Mesothelial cell of epicardium (in vitro differentiated cells): ENCODE results near the gene FAM217B. TPM values are rescaled to one million over a fixed set of nuclear protein-coding genes. Genes with fewer than 3 reads are reported as not detected.

Source experiments
- DNase-seq, 2 experiments: peaks; one replicate each; pipeline ENCODE4 v3.0.0; 2021; ENCODE audit warnings: low spot score in 2 of 2; ENCODE audit not compliant: unreplicated experiment in 2 of 2
- H3K27ac Mint-ChIP-seq: 2 replicates; pipeline ENCODE4 v1.8.0; 2021; ENCODE audit warnings: mixed read lengths
- H3K27me3 Mint-ChIP-seq: 2 replicates; pipeline ENCODE4 v1.8.0; 2021; ENCODE audit warnings: low read depth, mixed read lengths
- H3K36me3 Mint-ChIP-seq: 2 replicates; pipeline ENCODE4 v1.8.0; 2021; ENCODE audit warnings: mixed read lengths
- H3K4me1 Mint-ChIP-seq: 2 replicates; pipeline ENCODE4 v1.8.0; 2021; ENCODE audit warnings: mixed read lengths
- H3K4me3 Mint-ChIP-seq: 2 replicates; pipeline ENCODE4 v1.8.0; 2021; ENCODE audit warnings: mild to moderate bottlenecking, moderate library complexity, mixed read lengths
- H3K9me3 Mint-ChIP-seq: 2 replicates; pipeline ENCODE4 v1.8.0; 2021; ENCODE audit warnings: mixed read lengths
- total RNA-seq: library from RNA; stranded (reverse); gene quantifications from 3 replicates; pipeline ENCODE4 v1.2.1, GENCODE V29; 2021
- TF ChIP-seq, protein P1 (sequence below): fragments of 200-600 bp; sonication (generic); IDR thresholded peaks from one replicate; pipeline ENCODE4 v1.5.0; 2021; ENCODE audit warnings: antibody characterized with exemption; ENCODE audit not compliant: unreplicated experiment

The FAM217B gene
- total RNA-seq, 1 donor from 2014 or later: 25.7 TPM

DNA sequence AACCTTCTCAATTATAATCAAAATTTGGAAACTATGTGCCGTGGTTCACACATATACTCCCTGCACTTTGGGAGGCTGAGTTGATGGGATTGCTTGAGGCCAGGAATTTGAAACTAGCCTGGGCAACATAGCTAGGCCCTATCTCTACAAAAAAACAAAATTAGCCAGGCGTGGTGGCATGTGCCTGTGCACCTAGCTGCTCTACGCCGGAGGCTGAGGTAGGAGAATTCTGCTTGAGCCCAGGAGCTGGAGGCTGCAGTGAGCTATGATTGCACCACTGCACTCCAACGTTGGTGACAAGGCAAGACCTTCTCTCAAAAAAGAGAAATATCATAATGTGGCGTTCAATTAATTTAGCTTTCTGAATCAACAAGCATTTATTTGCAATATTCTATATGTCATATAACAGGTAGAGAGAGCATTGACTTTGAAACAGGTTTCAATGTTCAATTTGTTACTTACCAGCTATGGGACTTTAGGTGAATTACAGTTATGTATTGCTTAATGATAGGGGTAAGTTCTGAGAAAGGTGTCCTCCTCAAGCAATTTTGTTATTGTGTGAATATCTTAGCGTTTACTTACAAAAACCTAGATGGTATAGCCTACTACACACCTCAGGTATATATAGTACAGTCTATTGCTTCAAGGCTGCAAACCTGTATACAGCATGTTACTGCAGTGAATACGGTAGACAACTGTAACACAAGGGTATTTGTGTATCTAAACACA lies 4.6 kb upstream of the FAM217B start:
- TF ChIP-seq, protein P1, sequence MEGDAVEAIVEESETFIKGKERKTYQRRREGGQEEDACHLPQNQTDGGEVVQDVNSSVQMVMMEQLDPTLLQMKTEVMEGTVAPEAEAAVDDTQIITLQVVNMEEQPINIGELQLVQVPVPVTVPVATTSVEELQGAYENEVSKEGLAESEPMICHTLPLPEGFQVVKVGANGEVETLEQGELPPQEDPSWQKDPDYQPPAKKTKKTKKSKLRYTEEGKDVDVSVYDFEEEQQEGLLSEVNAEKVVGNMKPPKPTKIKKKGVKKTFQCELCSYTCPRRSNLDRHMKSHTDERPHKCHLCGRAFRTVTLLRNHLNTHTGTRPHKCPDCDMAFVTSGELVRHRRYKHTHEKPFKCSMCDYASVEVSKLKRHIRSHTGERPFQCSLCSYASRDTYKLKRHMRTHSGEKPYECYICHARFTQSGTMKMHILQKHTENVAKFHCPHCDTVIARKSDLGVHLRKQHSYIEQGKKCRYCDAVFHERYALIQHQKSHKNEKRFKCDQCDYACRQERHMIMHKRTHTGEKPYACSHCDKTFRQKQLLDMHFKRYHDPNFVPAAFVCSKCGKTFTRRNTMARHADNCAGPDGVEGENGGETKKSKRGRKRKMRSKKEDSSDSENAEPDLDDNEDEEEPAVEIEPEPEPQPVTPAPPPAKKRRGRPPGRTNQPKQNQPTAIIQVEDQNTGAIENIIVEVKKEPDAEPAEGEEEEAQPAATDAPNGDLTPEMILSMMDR: no peak
- no peaks in the 10 kb centered on the region for H3K36me3 Mint-ChIP-seq
- no peaks in the 10 kb centered on the region for H3K27me3 Mint-ChIP-seq
- no peak overlapping the region for H3K4me3 Mint-ChIP-seq
- H3K9me3 Mint-ChIP-seq: no peaks in the 10 kb centered on the region
- no peak for DNase-seq
- H3K27ac Mint-ChIP-seq: no peak overlapping the region
- peaks cover 30% of the 10 kb centered on the region for H3K4me1 Mint-ChIP-seq

DNA sequence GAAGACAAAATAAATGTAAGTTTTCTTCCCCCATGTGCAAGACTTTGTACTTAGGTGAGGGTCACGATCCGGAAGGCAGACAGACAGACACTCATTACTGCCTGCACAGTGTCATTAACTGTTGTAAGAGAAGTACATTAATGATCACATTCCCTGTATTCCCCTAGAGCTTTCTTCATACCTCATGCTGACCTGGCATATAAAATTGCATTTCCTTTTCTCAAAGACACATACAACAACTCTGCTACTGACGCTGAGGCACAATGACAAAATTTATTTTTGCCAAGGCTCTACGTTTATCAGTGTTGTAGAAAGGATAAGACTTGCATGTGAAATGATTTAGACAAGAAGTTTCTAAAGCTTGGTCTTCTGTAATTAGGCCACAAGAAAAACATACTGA lies 3.8 kb upstream of the FAM217B start:
- Mint-ChIP-seq H3K27ac (no peak overlapping the region), H3K36me3 (no peaks in the 10 kb centered on the region), H3K9me3 (no peaks in the 10 kb centered on the region), H3K4me3 (no peak overlapping the region), H3K4me1 (peaks cover 35% of the 10 kb centered on the region), H3K27me3 (no peaks in the 10 kb centered on the region)
- DNase-seq: no peak
- TF ChIP-seq, protein P1: no peak

DNA sequence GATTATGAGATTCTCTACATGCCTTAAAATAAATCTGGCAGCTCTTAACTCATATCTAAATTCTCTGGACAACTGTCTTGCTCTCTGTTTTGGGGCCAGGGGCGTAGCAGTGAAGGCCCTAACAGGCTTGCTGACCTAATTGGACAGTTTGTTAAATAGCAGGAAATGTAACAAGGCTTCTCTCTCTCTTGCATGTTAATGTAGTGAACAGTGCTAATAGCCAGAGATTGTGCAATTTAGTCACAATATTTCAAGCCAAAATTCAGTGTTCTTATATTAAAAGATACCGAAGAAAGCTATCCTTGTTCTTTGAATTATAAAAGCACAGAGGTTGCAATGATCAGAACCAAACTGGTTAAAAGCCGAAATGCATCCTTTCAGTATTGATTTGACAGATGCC lies 3.0 kb upstream of the FAM217B start:
- Mint-ChIP-seq H3K9me3 (no peaks in the 10 kb centered on the region), H3K27me3 (no peaks in the 10 kb centered on the region), H3K4me1 (peaks cover 35% of the 10 kb centered on the region), H3K4me3 (no peak overlapping the region), H3K27ac (no peak overlapping the region), H3K36me3 (no peaks in the 10 kb centered on the region)
- DNase-seq: no peak
- TF ChIP-seq, protein P1: no peak

DNA sequence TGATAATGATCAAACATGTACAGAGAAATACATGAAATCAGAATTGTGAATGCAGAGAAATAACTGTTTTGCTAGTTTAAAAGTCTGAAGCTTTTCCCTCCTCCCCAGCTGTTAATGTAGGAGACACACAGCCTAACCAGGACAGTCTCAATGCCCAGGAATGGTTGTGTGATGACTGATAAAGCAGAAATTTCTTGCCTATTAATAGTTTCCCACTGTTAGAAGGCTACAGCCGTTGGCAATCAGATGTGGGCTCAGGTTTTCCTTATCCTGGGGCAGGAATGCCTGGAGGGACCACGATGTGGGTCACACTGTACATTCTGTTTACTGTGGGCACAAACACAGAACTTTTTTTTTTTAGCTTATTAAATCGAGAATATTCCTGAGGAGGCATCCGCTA lies 2.0 kb upstream of the FAM217B start:
- DNase-seq: no peak
- TF ChIP-seq, protein P1: no peak
- H3K27me3 Mint-ChIP-seq: no peaks in the 10 kb centered on the region
- H3K36me3 Mint-ChIP-seq: no peaks in the 10 kb centered on the region
- peaks cover 38% of the 10 kb centered on the region for H3K4me1 Mint-ChIP-seq
- peak overlapping the region; percentile 75 for H3K4me3 Mint-ChIP-seq
- peak overlapping the region; percentile 69 for H3K27ac Mint-ChIP-seq
- no peaks in the 10 kb centered on the region for H3K9me3 Mint-ChIP-seq

DNA sequence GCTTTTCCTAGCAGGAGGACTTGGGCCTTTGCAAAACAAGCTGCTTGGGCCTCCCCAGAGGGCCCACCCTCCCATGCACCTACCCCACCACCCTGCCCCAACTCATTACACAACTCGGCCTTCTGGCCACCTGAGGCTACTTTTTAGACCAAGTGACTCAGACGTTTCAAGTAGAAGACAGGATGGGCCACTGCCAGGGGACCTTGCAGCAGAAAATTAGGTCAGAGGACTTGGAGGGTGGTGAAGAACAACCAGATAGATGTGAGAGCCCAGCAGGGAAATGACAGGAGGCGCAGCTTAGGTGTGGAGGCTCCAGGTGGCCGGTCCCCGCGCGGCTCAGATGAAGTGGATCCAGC lies 1.5 kb upstream of the FAM217B start:
- Mint-ChIP-seq H3K36me3 (no peaks in the 10 kb centered on the region), H3K27ac (peak overlapping the region; percentile 69), H3K27me3 (no peaks in the 10 kb centered on the region), H3K9me3 (no peaks in the 10 kb centered on the region), H3K4me3 (peak overlapping the region; percentile 75), H3K4me1 (peaks cover 39% of the 10 kb centered on the region)
- TF ChIP-seq, protein P1: no peak
- DNase-seq: no peak
